GM10266 (cell line): Measurements from ENCODE around the gene RABL2B.

ENCODE experiments used
- DNase-seq: peaks from one replicate; pipeline ENCODE4 v3.0.0; 2012; ENCODE audit errors: extremely low spot score
- CTCF ChIP-seq: IDR thresholded peaks from 2 replicates; pipeline ENCODE4 v1.5.1; 2012; ENCODE audit warnings: mild to moderate bottlenecking, low read depth; ENCODE audit not compliant: control insufficient read depth, insufficient read depth; ENCODE audit errors: missing control alignments

Gene RABL2B

DNA sequence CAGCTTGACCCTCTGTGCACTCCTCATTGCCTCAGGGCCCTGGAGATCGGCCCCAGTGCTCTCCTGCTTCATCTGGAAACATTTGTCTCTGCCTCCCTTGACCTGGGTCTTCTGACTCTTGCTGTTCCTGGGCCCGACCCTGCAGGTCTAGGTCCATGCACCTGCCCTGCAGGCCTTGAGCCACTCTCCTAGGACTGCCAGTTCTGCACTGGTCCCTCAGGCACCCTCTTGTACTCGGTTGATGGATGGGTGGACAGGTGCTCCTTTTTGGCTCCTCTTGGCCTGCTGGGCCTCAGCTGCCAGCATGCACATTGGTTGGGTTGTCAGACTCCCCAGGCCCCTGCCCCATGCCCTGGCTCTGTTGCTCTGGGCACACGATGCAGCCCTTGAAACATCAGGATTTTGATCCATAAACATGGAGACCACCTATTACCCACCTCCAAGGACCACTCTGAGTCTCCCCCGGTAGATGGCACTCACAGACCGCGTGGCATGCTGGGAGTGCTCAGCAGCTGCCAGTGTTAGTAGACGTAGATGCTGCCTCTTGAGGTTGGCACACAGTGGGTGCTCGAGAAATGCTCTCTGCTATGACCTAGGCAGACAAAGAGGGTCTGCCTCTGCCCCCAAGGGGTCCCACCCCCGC is 65.6 kb downstream of the RABL2B start:
- TF ChIP-seq CTCF: no peak
- DNase-seq: no peak
